Effector CD4-positive, alpha-beta T cell (primary cell): Measurements from ENCODE around the gene TTLL8.

Experiments used
- DNase-seq: peaks from one replicate; pipeline ENCODE4 v3.0.0-alpha.2; 2020

Gene TTLL8

GRCh38 chr22:50061141-50061823, 3.2 kb upstream of the TTLL8 start:
- DNase-seq: no peak

DNA sequence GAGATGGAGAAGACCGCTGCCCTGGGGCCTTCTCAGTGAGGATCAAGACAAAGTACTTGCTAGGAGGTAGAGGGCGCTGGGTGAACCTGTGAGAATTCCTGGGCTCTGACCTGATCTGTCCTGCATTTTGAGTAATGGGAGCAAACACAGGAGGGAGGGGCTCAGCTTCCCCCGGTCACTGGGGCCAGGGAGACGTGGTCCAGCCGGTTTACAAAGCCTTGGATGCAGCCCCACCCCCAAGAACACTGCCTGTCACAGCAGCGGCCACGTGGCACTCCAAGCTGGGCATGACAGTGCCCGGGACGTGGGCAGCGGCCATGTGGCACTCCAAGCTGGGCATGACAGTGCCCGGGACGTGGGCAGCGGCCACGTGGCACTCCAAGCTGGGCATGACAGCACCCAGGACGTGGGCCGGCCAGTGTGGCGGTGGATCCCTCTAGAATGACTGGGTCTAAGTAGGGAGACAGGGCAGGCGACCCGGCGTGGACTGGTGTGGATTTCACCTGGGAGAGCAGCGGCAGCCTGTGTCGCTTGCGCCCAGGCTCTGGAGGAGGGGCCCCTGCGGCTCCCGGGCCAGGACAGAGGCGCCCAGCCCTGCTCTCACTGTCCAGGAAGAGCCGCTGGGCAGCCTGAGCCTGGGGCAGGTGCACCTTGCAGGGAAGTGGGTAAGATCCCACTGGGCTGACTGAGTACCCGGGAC, 2.5 kb upstream of the TTLL8 start:
- DNase-seq: no peak

GRCh38 chr22:50059881-50060262, 1.8 kb upstream of the TTLL8 start:
- no peak for DNase-seq

- DNase-seq: no peak
These were observed 1.1 kb upstream of the TTLL8 start for GRCh38 chr22:50058906-50059880.

- DNase-seq: no peak
These were observed 629 bp downstream of the TTLL8 start for GRCh38 chr22:50057278-50058060.

DNA sequence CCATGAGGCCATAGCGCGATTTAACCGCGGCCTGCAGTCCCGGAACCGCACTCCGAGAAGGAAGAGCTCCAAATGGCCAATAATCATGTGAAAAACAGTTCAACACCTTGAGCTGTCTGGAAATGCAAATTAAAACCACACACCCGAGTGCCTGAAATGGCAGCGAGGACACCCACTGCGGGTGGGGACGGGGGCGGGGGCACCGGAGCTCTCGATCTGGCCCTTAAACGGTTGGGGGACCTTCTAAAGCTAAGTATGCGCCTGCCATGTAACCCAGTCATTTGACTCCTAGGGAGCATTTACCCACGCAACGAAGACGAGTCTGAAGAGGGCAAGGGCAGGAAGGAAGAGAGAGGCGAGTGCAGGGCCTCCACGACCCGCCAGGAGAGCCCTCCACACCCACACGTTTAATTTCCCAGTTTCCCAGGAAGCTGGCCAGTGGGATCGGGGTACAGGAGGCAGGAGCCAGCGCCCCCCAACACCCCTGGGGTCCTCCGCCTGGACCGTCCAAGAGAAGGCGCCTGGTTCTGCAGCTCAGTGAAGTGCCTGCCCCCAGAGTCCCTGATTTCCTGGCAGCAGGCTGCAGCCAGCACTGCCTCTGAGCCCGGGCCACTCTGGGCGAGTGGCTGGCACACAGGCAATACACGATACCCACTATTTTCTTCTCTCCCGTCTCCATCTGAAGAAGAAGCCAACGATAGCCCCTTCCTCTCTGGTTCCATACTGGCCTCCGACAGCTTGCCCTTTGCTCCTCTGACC, 1.7 kb downstream of the TTLL8 start:
- no peak for DNase-seq

DNA sequence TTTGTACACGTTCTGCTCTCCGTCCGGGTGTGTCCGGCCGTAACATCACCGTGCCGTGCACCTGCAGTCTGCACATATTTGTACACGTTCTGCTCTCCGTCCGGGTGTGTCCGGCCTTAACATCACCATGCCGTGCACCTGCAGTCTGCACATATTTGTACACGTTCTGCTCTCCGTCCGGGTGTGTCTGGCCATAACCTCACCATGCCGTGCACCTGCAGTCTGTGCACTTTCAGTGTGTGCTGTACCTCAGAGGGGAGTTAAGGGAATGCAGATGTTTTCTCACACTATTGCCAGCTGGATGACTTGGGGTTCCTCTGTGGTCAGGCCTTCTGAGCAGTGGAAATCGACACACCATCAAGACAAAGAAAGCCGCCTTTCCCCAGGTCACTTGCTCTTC, 4.2 kb downstream of the TTLL8 start:
- DNase-seq: no peak

DNA sequence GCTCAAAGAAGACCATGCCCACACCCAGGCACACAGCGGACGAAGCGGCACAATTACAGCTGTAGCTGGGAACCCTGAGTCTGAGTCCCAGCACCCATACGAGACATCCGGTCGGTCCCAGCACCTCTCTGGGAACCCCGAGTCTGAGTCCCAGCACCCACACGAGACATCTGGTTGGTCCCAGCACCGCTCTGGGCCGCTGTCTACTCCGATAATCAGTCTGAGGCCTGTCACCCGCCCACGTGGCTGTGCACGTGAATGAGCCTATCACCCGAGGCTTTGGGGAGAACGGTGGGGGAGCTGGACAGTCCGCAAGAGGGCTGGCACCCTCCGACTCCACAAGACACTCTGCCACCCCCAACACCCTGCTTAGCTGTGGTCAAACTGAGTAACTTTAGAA, 6.2 kb downstream of the TTLL8 start:
- no peak for DNase-seq

DNA sequence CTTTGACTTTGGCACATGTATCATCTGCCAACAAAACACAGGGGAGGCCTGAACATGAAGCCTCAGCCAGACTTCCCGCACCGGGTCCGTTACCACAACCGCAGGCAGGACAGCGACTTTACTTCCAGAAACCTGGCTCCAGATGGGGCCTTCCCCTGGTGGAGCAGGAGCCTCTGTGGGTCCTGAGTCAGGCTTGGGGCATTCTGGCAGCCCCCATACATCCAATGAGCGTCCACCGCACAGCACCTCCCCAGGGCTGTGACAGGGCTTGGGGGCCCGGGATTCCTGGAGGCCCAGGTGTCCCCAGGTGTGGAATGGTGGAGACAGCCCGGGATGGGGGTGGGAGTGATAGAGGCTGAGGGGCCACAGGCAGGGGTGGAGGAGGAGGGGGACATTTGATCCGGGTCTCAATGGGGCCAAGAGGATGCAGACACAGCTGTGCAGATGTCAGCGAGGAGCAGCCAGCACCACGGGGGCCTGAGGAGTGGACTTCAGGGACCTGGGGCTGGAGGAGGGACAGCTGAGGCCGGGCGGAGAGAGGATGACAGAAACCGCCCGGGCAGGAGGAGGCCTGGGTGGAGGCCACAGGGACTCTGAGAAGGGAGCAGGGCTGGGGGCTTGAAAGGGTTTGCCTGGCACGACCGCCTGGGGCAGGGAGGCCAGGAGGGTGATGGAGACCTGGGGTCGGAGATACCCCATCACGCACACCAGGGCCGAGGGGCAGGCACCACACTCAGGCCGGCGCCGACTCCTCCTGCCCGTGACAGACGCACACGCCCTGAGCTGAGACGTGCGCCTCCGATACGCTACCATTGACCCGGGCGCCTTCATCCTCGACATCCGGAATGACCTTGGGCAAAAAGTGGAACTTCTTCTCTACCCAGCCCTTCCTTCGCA, 8.6 kb downstream of the TTLL8 start:
- no peak for DNase-seq

DNA sequence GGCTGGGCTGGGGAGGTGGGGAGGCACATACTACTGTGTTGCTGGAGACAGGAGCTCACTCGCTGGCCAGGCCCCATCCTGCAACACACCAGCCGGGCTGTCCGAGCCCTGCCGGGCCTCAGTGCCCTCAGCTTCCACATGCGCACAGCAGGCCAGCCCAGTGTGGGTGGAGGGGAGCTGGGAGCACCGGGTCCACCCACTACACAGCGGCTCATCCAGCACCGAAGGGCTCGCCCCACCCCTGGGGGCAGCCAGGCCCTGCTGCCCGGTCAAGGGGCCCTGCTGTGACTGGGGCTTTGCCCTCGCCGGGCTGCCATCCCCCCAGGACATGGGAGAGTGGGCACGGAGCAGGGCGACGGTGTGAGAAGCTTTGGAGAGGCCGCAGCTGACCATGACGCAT, 9.3 kb downstream of the TTLL8 start:
- DNase-seq: no peak

DNA sequence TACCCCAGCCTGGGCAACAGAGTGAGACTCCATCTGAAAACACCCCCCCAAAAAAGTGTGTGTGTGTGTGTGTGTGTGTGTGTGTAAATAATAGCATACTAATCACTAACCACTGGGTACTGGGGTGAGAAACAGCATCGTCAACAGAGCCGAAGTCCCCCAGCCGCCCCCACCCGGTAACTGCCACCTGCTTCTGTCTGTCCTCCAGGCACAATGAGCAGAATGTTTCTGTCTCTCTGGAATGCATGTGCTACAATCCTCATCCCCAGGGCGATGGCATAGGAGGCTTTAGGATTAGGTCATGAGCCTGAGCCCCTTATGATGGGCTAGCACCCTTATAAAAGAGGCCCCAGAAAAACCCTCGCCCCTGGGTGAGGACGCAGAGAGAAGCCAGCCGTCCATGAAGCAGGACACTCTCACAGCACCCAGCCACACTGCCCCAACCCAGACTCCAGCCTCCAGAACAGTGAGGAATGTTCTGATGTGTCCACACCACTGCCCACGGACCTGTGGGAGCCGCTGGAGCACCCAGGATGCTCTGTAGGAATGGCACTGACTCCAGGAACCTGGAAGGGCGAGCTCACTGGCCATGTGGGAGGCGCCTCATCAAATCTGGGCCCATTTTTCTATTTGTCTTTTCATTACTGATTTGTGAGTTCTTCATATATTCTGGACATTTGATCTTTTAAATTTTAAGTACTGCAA, 9.9 kb downstream of the TTLL8 start:
- no peak for DNase-seq

- no peak for DNase-seq
These were observed 10.8 kb downstream of the TTLL8 start for GRCh38 chr22:50047346-50047745.

GRCh38 chr22:50046481-50047245, 11.4 kb downstream of the TTLL8 start:
- no peak for DNase-seq

DNA sequence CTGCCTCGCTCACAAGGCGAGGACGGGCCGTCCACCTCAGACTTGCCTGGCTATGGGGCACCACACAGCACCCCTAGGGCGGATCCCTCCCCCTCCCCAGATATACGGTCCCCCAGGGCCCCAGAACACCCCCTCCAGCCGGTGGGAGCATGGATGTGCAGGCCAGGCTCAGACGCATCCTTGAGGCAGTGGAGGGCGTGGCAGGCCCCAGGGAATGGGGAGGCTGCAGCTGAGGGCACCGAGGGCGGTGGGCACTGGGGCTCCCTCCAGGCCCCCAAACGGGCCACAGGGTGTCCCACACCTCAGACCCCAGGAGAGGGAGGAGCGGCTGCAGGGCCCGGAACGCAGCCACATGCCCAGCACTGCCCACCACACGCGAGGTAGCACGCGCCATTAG, 12.1 kb downstream of the TTLL8 start:
- no peak for DNase-seq

GRCh38 chr22:50045211-50046018, 12.7 kb downstream of the TTLL8 start:
- DNase-seq: no peak

GRCh38 chr22:50044485-50045118, 13.5 kb downstream of the TTLL8 start:
- DNase-seq: no peak

- no peak for DNase-seq
These were observed 16.6 kb downstream of the TTLL8 start for GRCh38 chr22:50041361-50042065.
